ENCODE results near the gene SRGN.

SRGN gene

DNA sequence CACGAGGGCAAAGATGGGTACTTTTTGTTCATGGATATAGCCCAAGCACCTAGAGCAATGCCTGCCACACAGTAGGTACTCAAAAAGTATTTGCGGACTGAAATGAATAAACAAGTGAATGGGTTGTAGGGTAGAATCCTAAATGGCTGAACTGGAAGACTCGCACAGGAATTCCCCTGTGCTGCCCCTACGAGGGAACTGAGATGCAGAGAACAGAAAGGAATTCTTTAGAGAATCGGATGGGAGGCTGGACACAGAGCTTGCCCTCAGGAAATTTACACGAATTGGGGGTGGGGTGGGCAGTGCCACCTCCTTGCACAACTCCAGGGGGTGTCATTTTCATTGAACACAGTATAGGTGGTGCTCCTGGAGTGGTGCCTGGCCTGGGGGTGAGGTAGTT lies 35.2 kb upstream of the SRGN start:
- Histone ChIP-seq H3K4me3 (ENCODE audit: low read length) (no peak overlapping the region), H3K27me3 (ENCODE audit: insufficient read depth, low read length) (peaks cover 5% of the 10 kb centered on the region), H3K4me1 (ENCODE audit: insufficient read depth, low read length) (peaks cover 7% of the 10 kb centered on the region), H3K36me3 (ENCODE audit: insufficient read depth, low read length) (no peaks in the 10 kb centered on the region), H3K9me3 (ENCODE audit: low read length) (no peaks in the 10 kb centered on the region), H2AFZ (ENCODE audit: low read depth, low read length) (no peak overlapping the region)

DNA sequence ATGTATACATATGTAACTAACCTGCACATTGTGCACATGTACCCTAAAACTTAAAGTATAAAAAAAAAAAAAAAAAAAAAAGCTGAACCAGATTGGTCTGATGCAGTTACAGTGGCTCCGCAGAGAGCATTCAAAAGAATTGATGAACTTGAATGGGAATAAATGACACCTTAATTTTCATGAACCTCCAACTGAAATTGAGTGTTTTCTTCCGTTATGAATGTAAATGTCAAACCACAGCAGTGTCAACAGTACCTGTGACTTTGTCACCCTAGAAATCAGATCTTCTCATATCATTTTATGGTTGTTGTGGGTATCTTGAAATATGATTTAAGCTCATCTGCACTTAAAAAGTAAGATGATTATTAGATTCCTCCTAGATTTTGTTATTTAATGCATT lies 32.7 kb upstream of the SRGN start:
- Histone ChIP-seq H3K4me1 (ENCODE audit: insufficient read depth, low read length) (peaks cover 7% of the 10 kb centered on the region), H3K4me3 (ENCODE audit: low read length) (no peak overlapping the region), H3K36me3 (ENCODE audit: insufficient read depth, low read length) (no peaks in the 10 kb centered on the region), H3K27me3 (ENCODE audit: insufficient read depth, low read length) (peaks cover 5% of the 10 kb centered on the region), H2AFZ (ENCODE audit: low read depth, low read length) (no peak overlapping the region), H3K9me3 (ENCODE audit: low read length) (no peaks in the 10 kb centered on the region)

DNA sequence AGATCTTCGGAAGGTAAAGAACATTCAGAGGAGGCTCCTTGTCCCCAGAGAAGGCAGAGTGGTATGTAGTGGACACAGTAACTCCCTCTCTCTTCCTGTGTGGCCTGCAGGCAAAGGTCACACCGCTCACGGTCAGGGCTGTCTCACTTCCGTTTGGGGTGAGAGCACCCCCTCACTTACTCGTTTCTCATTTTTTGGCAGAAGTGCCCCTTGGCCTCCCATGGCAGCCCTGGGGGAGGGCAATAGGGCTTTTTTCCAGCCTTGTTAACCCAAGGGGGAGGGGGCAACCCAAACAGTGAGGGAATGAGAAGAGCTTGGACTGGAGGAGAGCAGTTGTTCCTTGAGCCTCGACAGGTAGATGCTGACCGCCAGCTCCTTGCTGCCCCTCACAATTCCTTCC lies 31.8 kb upstream of the SRGN start:
- Histone ChIP-seq H3K36me3 (ENCODE audit: insufficient read depth, low read length) (no peaks in the 10 kb centered on the region), H3K4me1 (ENCODE audit: insufficient read depth, low read length) (peaks cover 7% of the 10 kb centered on the region), H3K27me3 (ENCODE audit: insufficient read depth, low read length) (peaks cover 5% of the 10 kb centered on the region), H3K9me3 (ENCODE audit: low read length) (no peaks in the 10 kb centered on the region), H3K4me3 (ENCODE audit: low read length) (no peak overlapping the region), H2AFZ (ENCODE audit: low read depth, low read length) (no peak overlapping the region)

DNA sequence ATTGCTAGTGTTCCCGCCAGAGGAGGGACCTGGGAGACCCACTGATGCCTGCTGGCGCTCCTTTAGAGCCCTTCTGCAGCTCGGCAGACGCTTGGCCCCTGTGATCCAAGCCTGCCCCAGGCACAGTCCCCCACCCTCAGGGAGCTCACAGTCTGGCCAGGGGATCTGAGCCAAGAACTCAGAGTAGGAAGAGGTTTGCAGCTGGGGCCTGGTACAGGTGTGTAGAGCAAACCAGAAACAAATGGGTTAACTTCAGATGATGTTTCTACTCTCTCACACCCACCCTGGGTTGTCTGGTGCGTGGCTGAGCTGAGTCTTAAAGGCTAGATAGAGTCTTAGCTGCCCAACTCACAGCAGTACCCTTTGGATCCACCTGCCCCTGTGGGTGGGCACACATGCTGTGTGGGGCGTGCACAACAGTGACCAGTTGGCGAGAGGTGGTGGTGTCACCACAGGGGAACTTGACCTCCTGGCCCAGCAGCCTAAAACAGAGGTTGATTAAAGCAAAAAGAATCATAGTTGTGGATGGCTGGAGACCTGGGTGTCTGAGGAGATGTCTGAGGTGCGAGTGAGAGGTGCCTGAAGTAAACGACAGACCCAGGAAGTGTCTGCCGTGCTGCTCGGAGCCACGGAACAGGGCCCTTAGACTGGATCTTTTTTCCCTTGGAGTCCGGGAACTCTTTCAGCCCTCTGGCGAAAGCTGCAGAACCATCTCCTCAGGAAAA lies 31.2 kb upstream of the SRGN start:
- no peaks in the 10 kb centered on the region for H3K9me3 ChIP-seq (ENCODE audit: low read length)
- no peak overlapping the region for H2AFZ ChIP-seq (ENCODE audit: low read depth, low read length)
- no peak overlapping the region for H3K4me3 ChIP-seq (ENCODE audit: low read length)
- H3K4me1 ChIP-seq (ENCODE audit: insufficient read depth, low read length) = peaks cover 7% of the 10 kb centered on the region
- H3K27me3 ChIP-seq (ENCODE audit: insufficient read depth, low read length) = peaks cover 5% of the 10 kb centered on the region
- H3K36me3 ChIP-seq (ENCODE audit: insufficient read depth, low read length) = no peaks in the 10 kb centered on the region

DNA sequence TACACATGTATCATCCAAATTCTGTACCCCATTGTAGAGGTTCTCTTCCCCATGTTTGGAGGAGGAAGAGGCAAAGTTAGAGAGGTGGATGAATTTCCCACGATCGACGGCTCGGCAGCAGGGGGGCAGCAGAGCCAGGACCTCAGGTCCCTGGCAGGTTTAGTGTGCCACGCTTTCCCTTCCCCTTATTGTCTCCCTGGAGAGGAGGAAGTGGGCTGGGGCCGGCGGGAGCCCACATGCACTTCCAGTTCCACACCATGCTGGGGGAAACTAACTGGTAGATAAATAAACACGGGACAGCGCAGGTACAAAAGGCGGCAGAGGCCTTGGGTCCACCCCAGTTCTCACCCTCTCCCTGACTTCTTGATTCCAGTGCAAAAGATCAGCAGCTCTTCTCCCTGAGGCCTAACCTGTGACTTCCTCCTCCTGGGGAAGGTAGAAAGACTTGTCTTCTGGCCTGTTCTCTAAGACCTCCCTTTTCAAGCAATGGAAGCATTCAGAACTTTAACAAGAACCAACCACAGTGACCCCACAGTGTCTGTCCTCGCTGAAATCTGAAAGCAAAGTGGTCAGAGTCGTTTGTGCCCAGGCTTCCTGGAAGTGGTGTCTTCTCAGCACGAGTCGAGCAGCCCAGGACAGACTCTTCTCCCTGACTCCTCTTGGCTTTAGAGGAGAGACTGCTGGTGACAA lies 30.5 kb upstream of the SRGN start:
- Histone ChIP-seq H3K27me3 (ENCODE audit: insufficient read depth, low read length) (peaks cover 8% of the 10 kb centered on the region), H3K4me1 (ENCODE audit: insufficient read depth, low read length) (no peaks in the 10 kb centered on the region), H3K4me3 (ENCODE audit: low read length) (no peak overlapping the region), H3K9me3 (ENCODE audit: low read length) (no peaks in the 10 kb centered on the region), H3K36me3 (ENCODE audit: insufficient read depth, low read length) (no peaks in the 10 kb centered on the region), H2AFZ (ENCODE audit: low read depth, low read length) (no peak overlapping the region)

DNA sequence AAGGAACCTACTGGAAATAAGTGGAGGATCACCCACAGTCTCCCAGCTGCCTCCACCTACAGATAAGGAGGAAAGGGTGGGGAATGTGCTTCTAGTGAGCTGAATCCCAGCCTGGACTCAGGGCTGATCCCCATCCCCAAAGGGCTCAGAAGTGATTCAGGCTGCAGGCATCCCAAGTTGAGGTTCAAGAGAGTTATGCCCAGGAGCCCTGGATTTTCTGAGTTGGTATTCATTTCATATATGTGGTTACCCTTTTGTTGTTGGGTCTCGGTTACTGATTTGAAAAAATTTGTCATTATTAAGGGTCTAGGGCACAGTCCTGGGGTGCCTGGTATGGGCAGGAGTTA lies 30.0 kb upstream of the SRGN start:
- H2AFZ ChIP-seq (ENCODE audit: low read depth, low read length) = no peak overlapping the region
- peaks cover 8% of the 10 kb centered on the region for H3K27me3 ChIP-seq (ENCODE audit: insufficient read depth, low read length)
- H3K4me1 ChIP-seq (ENCODE audit: insufficient read depth, low read length) = no peaks in the 10 kb centered on the region
- no peak overlapping the region for H3K4me3 ChIP-seq (ENCODE audit: low read length)
- no peaks in the 10 kb centered on the region for H3K36me3 ChIP-seq (ENCODE audit: insufficient read depth, low read length)
- H3K9me3 ChIP-seq (ENCODE audit: low read length) = no peaks in the 10 kb centered on the region

DNA sequence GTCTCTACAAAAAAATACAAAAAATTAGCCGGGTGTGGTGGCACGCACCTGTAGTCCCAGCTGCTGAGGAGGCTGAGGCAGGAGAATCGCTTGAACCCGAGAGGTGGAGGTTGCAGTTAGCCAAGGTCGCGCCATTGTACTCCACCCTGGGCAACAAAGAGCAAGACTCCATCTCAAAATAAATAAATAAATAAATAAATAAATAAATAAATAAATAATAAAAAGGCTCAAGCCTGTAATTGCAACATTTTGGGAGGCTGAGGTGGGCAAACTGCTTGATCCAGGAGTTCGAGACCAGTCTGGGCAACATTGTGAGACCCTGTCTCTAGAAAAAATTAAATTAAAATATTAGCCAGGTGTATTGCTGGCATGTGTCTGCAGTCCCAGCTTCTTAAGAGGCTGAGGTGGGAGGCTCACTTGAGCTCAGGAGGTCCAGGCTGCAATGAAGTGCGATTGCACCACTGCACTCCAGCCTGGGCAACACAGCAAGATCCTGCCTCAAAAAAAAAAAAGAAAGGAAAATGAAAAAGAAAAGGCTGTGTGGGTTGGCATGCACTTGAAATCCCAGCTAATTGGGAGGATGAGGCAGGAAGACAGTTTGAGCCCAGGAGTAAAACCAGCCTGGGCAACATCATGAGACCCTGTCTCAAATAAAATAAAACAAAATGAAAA lies 27.6 kb upstream of the SRGN start:
- no peak overlapping the region for H2AFZ ChIP-seq (ENCODE audit: low read depth, low read length)
- H3K4me3 ChIP-seq (ENCODE audit: low read length) = no peak overlapping the region
- no peaks in the 10 kb centered on the region for H3K4me1 ChIP-seq (ENCODE audit: insufficient read depth, low read length)
- H3K9me3 ChIP-seq (ENCODE audit: low read length) = no peaks in the 10 kb centered on the region
- peaks cover 13% of the 10 kb centered on the region for H3K27me3 ChIP-seq (ENCODE audit: insufficient read depth, low read length)
- no peaks in the 10 kb centered on the region for H3K36me3 ChIP-seq (ENCODE audit: insufficient read depth, low read length)

DNA sequence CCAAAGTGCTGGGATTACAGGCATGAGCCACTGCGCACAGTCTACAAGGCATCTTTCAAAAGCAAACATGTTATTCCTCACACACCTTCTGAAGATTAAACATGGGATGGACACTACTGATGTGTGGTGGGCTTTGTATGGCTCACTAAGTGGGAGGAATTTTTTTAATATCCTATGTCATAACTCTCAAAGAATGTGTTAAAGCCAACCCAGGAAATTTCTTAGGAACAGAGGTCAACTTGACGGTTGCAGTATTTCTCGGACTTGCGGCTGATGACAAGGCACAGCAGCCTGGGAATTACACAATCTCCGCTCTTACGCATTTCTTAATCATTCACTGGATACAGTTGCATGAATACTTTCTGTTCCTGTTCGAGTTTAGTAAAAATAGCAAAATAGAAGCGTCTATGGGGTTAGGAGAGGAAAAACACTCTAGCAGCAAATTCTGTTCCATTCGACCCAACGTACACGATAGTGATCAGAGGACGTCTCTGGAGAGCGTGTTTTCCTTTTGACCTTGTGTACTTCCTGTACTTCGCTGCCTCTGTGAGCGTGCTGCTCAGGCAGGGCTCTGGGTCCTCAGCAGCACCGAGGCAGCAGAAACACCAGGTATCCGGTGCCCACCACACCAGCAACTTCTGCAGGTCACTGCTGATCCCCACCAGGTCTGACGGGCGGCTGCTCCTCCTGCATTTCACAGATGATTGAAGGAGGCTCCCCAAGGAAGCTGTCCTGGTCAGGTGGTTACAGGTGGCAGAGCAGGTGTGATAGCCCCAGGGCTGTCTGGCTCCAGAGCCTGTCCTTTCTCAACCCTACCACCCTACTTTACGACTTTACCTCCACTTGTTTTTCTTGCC lies 26.4 kb upstream of the SRGN start:
- peaks cover 15% of the 10 kb centered on the region for H3K27me3 ChIP-seq (ENCODE audit: insufficient read depth, low read length)
- H3K9me3 ChIP-seq (ENCODE audit: low read length) = no peaks in the 10 kb centered on the region
- no peak overlapping the region for H3K4me3 ChIP-seq (ENCODE audit: low read length)

DNA sequence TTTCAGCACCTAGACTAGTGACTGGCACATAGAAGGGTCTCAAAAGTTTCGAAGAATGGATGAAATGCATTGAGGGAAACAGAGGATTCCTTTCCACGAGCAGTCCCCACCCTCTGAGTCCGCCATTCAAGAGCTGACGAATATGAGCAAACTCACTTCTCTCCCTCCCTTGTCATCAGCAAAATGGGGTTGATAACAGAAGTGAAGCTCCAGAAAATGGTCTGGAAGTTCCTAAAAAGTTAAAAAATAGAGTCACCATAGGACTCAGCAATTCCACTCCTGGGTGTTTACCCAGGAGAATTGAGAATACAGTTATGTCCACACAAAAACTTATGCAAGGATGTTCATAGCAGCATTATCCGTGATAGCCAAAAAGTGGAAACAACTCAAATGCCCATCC lies 25.0 kb upstream of the SRGN start:
- H3K4me3 ChIP-seq (ENCODE audit: low read length) = no peak overlapping the region
- no peaks in the 10 kb centered on the region for H3K36me3 ChIP-seq (ENCODE audit: insufficient read depth, low read length)

More for the DNA sequence above, 26.4 kb upstream of the SRGN start:
- H2AFZ ChIP-seq (ENCODE audit: low read depth, low read length) = no peak overlapping the region
- H3K36me3 ChIP-seq (ENCODE audit: insufficient read depth, low read length) = no peaks in the 10 kb centered on the region
- H3K4me1 ChIP-seq (ENCODE audit: insufficient read depth, low read length) = no peaks in the 10 kb centered on the region

DNA sequence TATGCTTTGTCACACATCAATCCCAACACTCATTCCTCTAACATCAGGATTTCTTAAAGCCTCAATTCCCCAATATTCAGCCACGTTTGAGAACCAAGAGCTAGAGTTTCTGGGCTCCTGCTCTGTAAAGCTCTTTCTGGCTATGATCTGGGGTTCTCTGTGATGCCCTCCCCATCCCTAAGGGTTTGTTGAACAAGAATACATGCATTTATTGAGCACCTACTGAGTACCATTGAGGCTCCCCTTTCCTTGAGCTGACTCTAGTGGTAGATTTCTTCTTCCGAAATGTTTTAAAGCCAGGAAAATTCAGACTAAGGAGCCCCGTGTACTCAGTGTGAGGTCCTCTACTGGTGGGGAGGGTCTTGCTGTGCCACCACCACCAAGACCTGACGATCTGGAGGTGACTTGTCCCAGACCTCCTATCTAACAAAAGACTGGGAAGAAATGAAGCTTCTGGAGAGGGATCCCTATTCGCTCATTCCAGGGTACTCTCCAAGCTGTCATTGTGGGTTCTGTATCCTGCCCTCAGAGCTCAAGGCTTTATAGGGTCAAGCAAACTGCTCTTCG lies 23.1 kb upstream of the SRGN start:
- Histone ChIP-seq H3K36me3 (ENCODE audit: insufficient read depth, low read length) (no peaks in the 10 kb centered on the region), H3K27me3 (ENCODE audit: insufficient read depth, low read length) (peaks cover 11% of the 10 kb centered on the region), H3K9me3 (ENCODE audit: low read length) (no peaks in the 10 kb centered on the region), H3K4me3 (ENCODE audit: low read length) (no peak overlapping the region), H2AFZ (ENCODE audit: low read depth, low read length) (no peak overlapping the region), H3K4me1 (ENCODE audit: insufficient read depth, low read length) (no peaks in the 10 kb centered on the region)

More for the DNA sequence above, 25.0 kb upstream of the SRGN start:
- no peak overlapping the region for H2AFZ ChIP-seq (ENCODE audit: low read depth, low read length)
- H3K9me3 ChIP-seq (ENCODE audit: low read length) = no peaks in the 10 kb centered on the region
- H3K4me1 ChIP-seq (ENCODE audit: insufficient read depth, low read length) = no peaks in the 10 kb centered on the region
- H3K27me3 ChIP-seq (ENCODE audit: insufficient read depth, low read length) = peaks cover 11% of the 10 kb centered on the region

DNA sequence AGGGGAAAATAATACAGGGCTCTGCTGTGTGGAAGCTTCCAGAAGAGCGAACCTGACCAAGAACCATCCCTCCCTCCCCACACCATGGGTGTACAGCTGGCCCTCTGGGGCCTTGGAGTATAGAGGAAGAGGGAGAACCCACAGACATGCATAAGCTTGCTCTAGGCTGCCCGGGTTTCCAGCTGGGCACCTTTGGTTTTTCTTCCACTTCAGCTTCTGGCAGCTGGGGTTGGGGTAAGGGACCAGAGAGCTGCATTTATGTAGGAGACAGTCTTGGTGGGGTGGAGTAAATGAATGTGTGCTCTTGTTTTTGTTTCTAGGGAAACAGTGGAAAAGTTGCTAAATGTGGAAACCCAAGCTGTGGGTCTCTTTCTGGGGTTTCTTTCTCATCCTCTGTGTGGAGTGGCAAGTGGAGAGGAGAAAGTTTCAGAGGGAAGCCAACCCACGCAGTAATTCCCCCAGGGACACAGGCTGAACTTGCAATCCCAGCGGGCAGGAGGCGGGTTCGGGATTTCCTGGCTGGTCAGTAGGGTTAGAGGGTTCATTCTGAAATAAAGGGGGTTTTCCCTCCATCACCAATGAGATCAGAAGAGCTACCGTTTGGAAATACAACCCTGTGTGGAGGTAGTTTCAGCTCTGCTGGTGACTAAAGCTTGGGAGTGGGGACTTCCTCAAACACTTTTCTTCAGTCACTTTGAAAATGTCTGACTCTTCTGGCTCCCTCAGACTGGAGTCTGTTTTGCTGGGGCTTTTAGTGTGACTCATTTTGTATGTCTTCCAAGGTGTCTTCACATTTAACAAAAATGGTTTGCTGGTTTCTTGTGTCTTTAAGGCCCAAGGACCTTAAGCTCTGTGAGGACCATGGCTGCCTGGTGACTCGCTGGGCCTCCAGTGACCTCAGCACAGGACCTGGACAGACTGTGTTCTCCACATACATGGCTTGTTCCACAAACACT lies 22.2 kb upstream of the SRGN start:
- Histone ChIP-seq H3K4me1 (ENCODE audit: insufficient read depth, low read length) (no peaks in the 10 kb centered on the region), H2AFZ (ENCODE audit: low read depth, low read length) (no peak overlapping the region)

DNA sequence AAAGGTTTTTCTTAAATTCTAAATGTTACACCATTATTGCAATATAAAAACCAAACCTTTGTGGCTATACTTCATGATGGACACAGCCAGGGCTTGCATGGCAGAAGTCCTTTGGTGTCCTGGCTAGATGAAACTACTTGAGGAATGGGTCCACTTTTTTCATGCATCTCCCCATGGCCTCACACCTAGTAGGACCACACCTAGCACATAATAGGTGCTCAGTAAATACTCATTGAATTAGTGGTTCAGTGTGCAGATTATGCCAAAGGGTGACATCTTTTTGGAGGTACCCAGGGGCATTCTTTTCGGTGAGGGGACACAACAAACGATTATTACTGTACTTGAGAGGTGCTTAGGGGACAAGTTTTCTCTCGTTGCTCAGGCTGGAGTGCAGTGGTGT lies 20.7 kb upstream of the SRGN start:
- Histone ChIP-seq H3K4me3 (ENCODE audit: low read length) (no peak overlapping the region), H3K4me1 (ENCODE audit: insufficient read depth, low read length) (no peaks in the 10 kb centered on the region), H3K9me3 (ENCODE audit: low read length) (no peaks in the 10 kb centered on the region), H3K36me3 (ENCODE audit: insufficient read depth, low read length) (no peaks in the 10 kb centered on the region), H3K27me3 (ENCODE audit: insufficient read depth, low read length) (peaks cover 10% of the 10 kb centered on the region), H2AFZ (ENCODE audit: low read depth, low read length) (no peak overlapping the region)

More for the DNA sequence above, 22.2 kb upstream of the SRGN start:
- H3K9me3 ChIP-seq (ENCODE audit: low read length) = no peaks in the 10 kb centered on the region
- peaks cover 11% of the 10 kb centered on the region for H3K27me3 ChIP-seq (ENCODE audit: insufficient read depth, low read length)
- no peaks in the 10 kb centered on the region for H3K36me3 ChIP-seq (ENCODE audit: insufficient read depth, low read length)
- H3K4me3 ChIP-seq (ENCODE audit: low read length) = no peak overlapping the region
